Adrenal gland (tissue), 5 donors: ENCODE measurements around the gene HK2.
"Not testable (repeated sequence)": the region's sequence is repeated elsewhere in the genome, so short reads cannot be mapped to it uniquely, and the experiment has no call there.

Experiments
- POLR2A ChIP-seq, 2 donors: fragments of 450-650 bp; IDR thresholded peaks; one replicate each; pipeline ENCODE4 v1.6.1; 2017; ENCODE audit warnings: antibody characterized with exemption in 2 of 2, mild to moderate bottlenecking in 2 of 2, moderate library complexity in 1 of 2
- TF ChIP-seq, protein P1 (sequence below), 6 experiments: fragments of 450-650 bp in 4 of 6; fragments of 200-600 bp in 2 of 6; sonication (generic) in 1 of 6; IDR thresholded peaks; 1 replicate in 5 of 6; 2 replicates in 1 of 6; pipeline versions ENCODE4 v1.5.1 to v1.8.0; 2016 to 2021; ENCODE audit warnings: antibody characterized with exemption in 6 of 6, mild to moderate bottlenecking in 2 of 6, moderate library complexity in 1 of 6
- donor health status: DM: no; HTN: no; CAD: no.

GRCh38 chr2:74834234-74834791 is 386 bp downstream of the HK2 start:
- TF ChIP-seq, protein P1, sequence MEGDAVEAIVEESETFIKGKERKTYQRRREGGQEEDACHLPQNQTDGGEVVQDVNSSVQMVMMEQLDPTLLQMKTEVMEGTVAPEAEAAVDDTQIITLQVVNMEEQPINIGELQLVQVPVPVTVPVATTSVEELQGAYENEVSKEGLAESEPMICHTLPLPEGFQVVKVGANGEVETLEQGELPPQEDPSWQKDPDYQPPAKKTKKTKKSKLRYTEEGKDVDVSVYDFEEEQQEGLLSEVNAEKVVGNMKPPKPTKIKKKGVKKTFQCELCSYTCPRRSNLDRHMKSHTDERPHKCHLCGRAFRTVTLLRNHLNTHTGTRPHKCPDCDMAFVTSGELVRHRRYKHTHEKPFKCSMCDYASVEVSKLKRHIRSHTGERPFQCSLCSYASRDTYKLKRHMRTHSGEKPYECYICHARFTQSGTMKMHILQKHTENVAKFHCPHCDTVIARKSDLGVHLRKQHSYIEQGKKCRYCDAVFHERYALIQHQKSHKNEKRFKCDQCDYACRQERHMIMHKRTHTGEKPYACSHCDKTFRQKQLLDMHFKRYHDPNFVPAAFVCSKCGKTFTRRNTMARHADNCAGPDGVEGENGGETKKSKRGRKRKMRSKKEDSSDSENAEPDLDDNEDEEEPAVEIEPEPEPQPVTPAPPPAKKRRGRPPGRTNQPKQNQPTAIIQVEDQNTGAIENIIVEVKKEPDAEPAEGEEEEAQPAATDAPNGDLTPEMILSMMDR (IDR thresholded peaks at IDR 0.05), result not testable (repeated sequence)
- not testable (repeated sequence) for TF ChIP-seq POLR2A (IDR thresholded peaks at IDR 0.05)
